ENCODE measurements around the gene ARSG. TPM values are rescaled to one million over a fixed set of nuclear protein-coding genes. Genes with fewer than 3 reads are reported as not detected.
"Not testable (repeated sequence)": the region's sequence is repeated elsewhere in the genome, so short reads cannot be mapped to it uniquely, and the experiment has no call there.

The ARSG gene
- total RNA-seq, 6 experiments from 2014 or later = 4.0 to 7.0 (median 5.0) TPM

DNA sequence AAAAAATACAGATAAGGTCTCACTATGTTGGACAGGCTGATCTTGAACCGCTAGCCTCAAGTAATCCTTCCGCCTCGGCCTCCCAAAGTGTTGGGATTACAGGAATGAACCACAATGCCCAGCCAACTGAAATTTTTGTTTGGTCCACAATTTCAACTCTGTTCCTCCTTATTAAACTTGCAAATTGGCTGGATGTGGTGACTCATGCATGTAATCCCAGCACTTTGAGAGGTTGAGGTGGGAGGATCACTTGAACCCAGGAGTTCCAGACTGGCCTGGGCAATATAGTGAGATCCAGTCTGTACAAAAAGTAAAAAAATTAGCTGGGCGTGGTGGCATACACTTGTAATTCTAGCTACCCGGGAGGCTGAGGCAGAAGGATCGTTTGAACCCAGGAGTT lies 13.4 kb downstream of the ARSG start:
- Mint-ChIP-seq H3K4me1 (ENCODE audit: low read depth) (peaks cover 15% of the 10 kb centered on the region), H3K27ac (no peak overlapping the region), H3K4me3 (no peak overlapping the region), H3K36me3 (ENCODE audit: low read depth) (peaks cover 15% of the 10 kb centered on the region), H3K27me3 (ENCODE audit: insufficient read depth) (peaks cover 16% of the 10 kb centered on the region), H3K9me3 (no peaks in the 10 kb centered on the region)
- no peak for TF ChIP-seq CTCF (IDR thresholded peaks at IDR 0.05)
- DNase-seq = no peak

DNA sequence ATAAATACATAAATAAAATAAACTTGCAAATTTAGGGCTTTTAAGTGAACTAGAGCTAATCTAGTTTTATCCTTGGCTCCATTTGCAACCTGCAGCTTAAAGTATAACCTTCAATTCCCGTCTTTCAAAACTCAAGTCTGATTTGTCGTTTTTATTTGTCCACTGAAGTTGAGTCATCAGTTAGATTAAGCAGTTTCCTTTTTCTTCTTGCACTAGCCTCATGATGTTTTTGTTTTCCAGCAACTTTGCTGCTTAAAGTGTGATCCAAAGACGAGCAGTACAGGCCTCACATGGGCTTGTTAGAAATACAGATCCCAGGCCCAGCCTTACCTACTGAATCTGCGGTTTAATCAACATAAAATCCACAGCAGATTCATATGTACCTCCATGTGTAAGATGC lies 13.8 kb downstream of the ARSG start:
- Mint-ChIP-seq H3K9me3 (no peaks in the 10 kb centered on the region), H3K27ac (no peak overlapping the region), H3K4me3 (no peak overlapping the region), H3K36me3 (ENCODE audit: low read depth) (peaks cover 15% of the 10 kb centered on the region), H3K27me3 (ENCODE audit: insufficient read depth) (peaks cover 16% of the 10 kb centered on the region), H3K4me1 (ENCODE audit: low read depth) (peaks cover 15% of the 10 kb centered on the region)
- DNase-seq = no peak
- TF ChIP-seq CTCF (IDR thresholded peaks at IDR 0.05) = no peak

- no peak for TF ChIP-seq CTCF (IDR thresholded peaks at IDR 0.05)
- no peak for DNase-seq
- H3K4me3 Mint-ChIP-seq = no peak overlapping the region
- H3K27me3 Mint-ChIP-seq (ENCODE audit: insufficient read depth) = peaks cover 16% of the 10 kb centered on the region
- H3K4me1 Mint-ChIP-seq (ENCODE audit: low read depth) = peaks cover 20% of the 10 kb centered on the region
- no peaks in the 10 kb centered on the region for H3K9me3 Mint-ChIP-seq
- H3K27ac Mint-ChIP-seq = no peak overlapping the region
- peaks cover 25% of the 10 kb centered on the region for H3K36me3 Mint-ChIP-seq (ENCODE audit: low read depth)
These were observed 15.5 kb downstream of the ARSG start for GRCh38 chr17:68306819-68307218.

DNA sequence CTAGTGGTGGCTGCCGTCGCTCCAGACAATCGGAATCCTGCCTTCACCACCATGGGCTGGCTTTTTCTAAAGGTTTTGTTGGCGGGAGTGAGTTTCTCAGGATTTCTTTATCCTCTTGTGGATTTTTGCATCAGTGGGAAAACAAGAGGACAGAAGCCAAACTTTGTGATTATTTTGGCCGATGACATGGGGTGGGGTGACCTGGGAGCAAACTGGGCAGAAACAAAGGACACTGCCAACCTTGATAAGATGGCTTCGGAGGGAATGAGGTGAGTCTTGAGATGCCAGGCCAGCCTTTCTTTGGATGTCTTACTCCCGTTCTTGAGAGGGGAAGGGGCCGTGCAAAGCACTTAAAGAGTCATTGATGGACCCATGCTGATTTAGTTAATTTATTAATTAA lies 16.1 kb downstream of the ARSG start:
- H3K4me1 Mint-ChIP-seq (ENCODE audit: low read depth) = peaks cover 26% of the 10 kb centered on the region
- DNase-seq = no peak
- TF ChIP-seq CTCF (IDR thresholded peaks at IDR 0.05) = no peak

DNA sequence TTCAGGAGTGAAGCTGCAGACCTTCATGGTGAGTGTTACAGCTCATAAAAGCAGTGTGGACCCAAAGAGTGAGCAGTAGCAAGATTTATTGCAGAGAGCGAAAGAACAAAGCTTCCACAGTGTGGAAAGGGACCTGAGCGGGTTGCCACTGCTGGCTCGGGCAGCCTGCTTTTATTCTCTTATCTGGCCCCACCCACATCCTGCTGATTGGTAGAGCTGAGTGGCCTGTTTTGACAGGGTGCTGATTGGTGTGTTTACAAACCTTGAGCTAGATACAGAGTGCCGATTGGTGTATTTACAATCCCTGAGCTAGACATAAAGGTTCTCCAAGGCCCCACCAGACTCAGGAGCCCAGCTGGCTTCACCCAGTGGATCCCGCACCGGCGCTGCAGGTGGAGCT lies 17.2 kb downstream of the ARSG start:
- H3K9me3 Mint-ChIP-seq = not testable (repeated sequence)

More for the DNA sequence above, 16.1 kb downstream of the ARSG start:
- Mint-ChIP-seq H3K4me3 (no peak overlapping the region), H3K9me3 (no peaks in the 10 kb centered on the region), H3K36me3 (ENCODE audit: low read depth) (peaks cover 25% of the 10 kb centered on the region), H3K27me3 (ENCODE audit: insufficient read depth) (peaks cover 13% of the 10 kb centered on the region), H3K27ac (no peak overlapping the region)

DNA sequence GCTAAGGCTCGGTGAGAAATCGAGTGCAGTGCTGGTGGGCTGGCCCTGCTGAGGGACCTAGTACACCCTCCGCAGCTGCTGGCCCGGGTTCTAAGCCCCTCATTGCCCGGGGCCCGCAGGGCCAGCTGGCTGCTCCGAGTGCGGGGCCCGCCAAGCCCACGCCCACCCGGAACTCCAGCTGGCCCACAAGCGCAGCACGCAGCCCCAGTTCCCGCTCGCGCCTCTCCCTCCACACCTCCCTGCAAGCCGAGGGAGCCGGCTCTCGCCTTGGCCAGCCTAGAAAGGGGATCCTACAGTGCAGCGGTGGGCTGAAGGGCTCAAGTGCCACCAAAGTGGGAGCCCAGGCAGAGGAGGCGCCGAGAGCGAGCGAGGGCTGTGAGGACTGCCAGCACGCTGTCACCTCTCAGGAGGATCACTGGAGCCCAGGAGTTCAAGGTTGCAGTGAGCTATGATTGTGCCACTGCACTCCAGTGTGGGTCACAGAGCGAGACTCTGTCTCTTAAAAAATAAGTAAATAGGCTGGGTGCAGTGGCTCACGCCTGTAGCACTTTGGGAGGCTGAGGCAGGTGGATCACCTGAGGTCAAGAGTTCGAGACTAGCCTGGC lies 17.9 kb downstream of the ARSG start:
- H3K4me3 Mint-ChIP-seq; H3K9me3 Mint-ChIP-seq; DNase-seq; H3K27ac Mint-ChIP-seq; H3K27me3 Mint-ChIP-seq (ENCODE audit: insufficient read depth): not testable (repeated sequence)
- Mint-ChIP-seq H3K36me3 (ENCODE audit: low read depth) (peaks cover 25% of the 10 kb centered on the region), H3K4me1 (ENCODE audit: low read depth) (peaks cover 34% of the 10 kb centered on the region)

More for the DNA sequence above, 17.2 kb downstream of the ARSG start:
- H3K27me3 Mint-ChIP-seq (ENCODE audit: insufficient read depth); H3K27ac Mint-ChIP-seq; DNase-seq; H3K4me3 Mint-ChIP-seq: not testable (repeated sequence)
- peaks cover 36% of the 10 kb centered on the region for H3K4me1 Mint-ChIP-seq (ENCODE audit: low read depth)
- peaks cover 25% of the 10 kb centered on the region for H3K36me3 Mint-ChIP-seq (ENCODE audit: low read depth)

- H3K4me1 Mint-ChIP-seq (ENCODE audit: low read depth) = peaks cover 25% of the 10 kb centered on the region
- no peak for DNase-seq
- H3K27me3 Mint-ChIP-seq (ENCODE audit: insufficient read depth) = peaks cover 5% of the 10 kb centered on the region
- no peaks in the 10 kb centered on the region for H3K9me3 Mint-ChIP-seq
- no peak for TF ChIP-seq CTCF (IDR thresholded peaks at IDR 0.05)
- H3K4me3 Mint-ChIP-seq = no peak overlapping the region
- no peak overlapping the region for H3K27ac Mint-ChIP-seq
- H3K36me3 Mint-ChIP-seq (ENCODE audit: low read depth) = peaks cover 25% of the 10 kb centered on the region
These were observed 18.9 kb downstream of the ARSG start for GRCh38 chr17:68310152-68310551.

Measured in HFFc6 (cell line).